ENCODE results near the gene PTTG2. TPM values are rescaled to one million over a fixed set of nuclear protein-coding genes. Genes with fewer than 3 reads are reported as not detected.

PTTG2 gene
- total RNA-seq, 2 donors from 2014 or later: not detected

GRCh38 chr4:37960679-37961450, 667 bp downstream of the PTTG2 start:
- DNase-seq: no peak
- WGBS, 2 experiments (ENCODE audit: insufficient coverage in 1 of 2, insufficient read length in 1 of 2): 85 to 100% methylated on average over 3 to 5 of the region's 5 CpGs
- no peak overlapping the region for H3K9ac ChIP-seq (ENCODE audit: extremely low read depth, low read length, poor library complexity, severe bottlenecking)
- H3K4me3 ChIP-seq (ENCODE audit: low read length): no peak overlapping the region
- Mint-ChIP-seq H3K27ac (no peak overlapping the region), H3K27me3 (ENCODE audit: insufficient read depth) (no peaks in the 10 kb centered on the region), H3K36me3 (ENCODE audit: low read depth) (no peaks in the 10 kb centered on the region), H3K4me1 (no peaks in the 10 kb centered on the region), H3K9me3 (no peaks in the 10 kb centered on the region), H3K4me3 (no peak overlapping the region)
- no peaks in the 10 kb centered on the region for H3K36me3 ChIP-seq (ENCODE audit: control insufficient read depth, insufficient read depth, low read length)
- H3K27ac ChIP-seq (ENCODE audit: low read depth, low read length): no peak overlapping the region
- no peaks in the 10 kb centered on the region for H3K27me3 ChIP-seq (ENCODE audit: control insufficient read depth, insufficient read depth, low read length, poor library complexity, severe bottlenecking)
- no peak for TF ChIP-seq CTCF (conservative IDR thresholded peaks at IDR 0.05)
- H3K9me3 ChIP-seq (ENCODE audit: control insufficient read depth, low read length): no peaks in the 10 kb centered on the region
- H3K4me1 ChIP-seq (ENCODE audit: control insufficient read depth, insufficient read depth, low read length): no peaks in the 10 kb centered on the region

- H3K27me3 ChIP-seq (ENCODE audit: control insufficient read depth, insufficient read depth, low read length, poor library complexity, severe bottlenecking): no peaks in the 10 kb centered on the region
- Mint-ChIP-seq H3K27me3 (ENCODE audit: insufficient read depth) (no peaks in the 10 kb centered on the region), H3K27ac (no peak overlapping the region), H3K9me3 (no peaks in the 10 kb centered on the region), H3K4me3 (no peak overlapping the region), H3K4me1 (no peaks in the 10 kb centered on the region), H3K36me3 (ENCODE audit: low read depth) (no peaks in the 10 kb centered on the region)
- no peak for TF ChIP-seq CTCF (conservative IDR thresholded peaks at IDR 0.05)
- 89 to 93% methylated on average over 2 to 4 of the region's 4 CpGs for WGBS, 2 experiments (ENCODE audit: insufficient coverage in 1 of 2, insufficient read length in 1 of 2)
- H3K27ac ChIP-seq (ENCODE audit: low read depth, low read length): no peak overlapping the region
- H3K36me3 ChIP-seq (ENCODE audit: control insufficient read depth, insufficient read depth, low read length): no peaks in the 10 kb centered on the region
- H3K9ac ChIP-seq (ENCODE audit: extremely low read depth, low read length, poor library complexity, severe bottlenecking): no peak overlapping the region
- DNase-seq: no peak
- no peaks in the 10 kb centered on the region for H3K4me1 ChIP-seq (ENCODE audit: control insufficient read depth, insufficient read depth, low read length)
- no peaks in the 10 kb centered on the region for H3K9me3 ChIP-seq (ENCODE audit: control insufficient read depth, low read length)
- no peak overlapping the region for H3K4me3 ChIP-seq (ENCODE audit: low read length)
These were observed 4.7 kb downstream of the PTTG2 start for GRCh38 chr4:37964734-37965457.

GRCh38 chr4:37966044-37966443, 5.8 kb downstream of the PTTG2 start:
- Mint-ChIP-seq H3K27ac (no peak overlapping the region), H3K4me1 (no peaks in the 10 kb centered on the region), H3K36me3 (ENCODE audit: low read depth) (no peaks in the 10 kb centered on the region), H3K27me3 (ENCODE audit: insufficient read depth) (no peaks in the 10 kb centered on the region), H3K9me3 (peaks cover 2% of the 10 kb centered on the region), H3K4me3 (no peak overlapping the region)
- Histone ChIP-seq H3K4me1 (ENCODE audit: control insufficient read depth, insufficient read depth, low read length) (no peaks in the 10 kb centered on the region), H3K27me3 (ENCODE audit: control insufficient read depth, insufficient read depth, low read length, poor library complexity, severe bottlenecking) (no peaks in the 10 kb centered on the region), H3K4me3 (ENCODE audit: low read length) (no peak overlapping the region), H3K36me3 (ENCODE audit: control insufficient read depth, insufficient read depth, low read length) (no peaks in the 10 kb centered on the region), H3K9me3 (ENCODE audit: control insufficient read depth, low read length) (no peaks in the 10 kb centered on the region), H3K9ac (ENCODE audit: extremely low read depth, low read length, poor library complexity, severe bottlenecking) (no peak overlapping the region), H3K27ac (ENCODE audit: low read depth, low read length) (no peak overlapping the region)
- WGBS, 2 experiments (ENCODE audit: insufficient coverage in 1 of 2, insufficient read length in 1 of 2): 90 to 100% methylated on average over 3 of the region's 3 CpGs
- no peak for DNase-seq
- no peak for TF ChIP-seq CTCF (conservative IDR thresholded peaks at IDR 0.05)

Data from endodermal cell (in vitro differentiated cells).